Nephron (organoid): ENCODE results near the gene VPS26A.
"Not testable (repeated sequence)": the region's sequence is repeated elsewhere in the genome, so short reads cannot be mapped to it uniquely, and the experiment has no call there.

Source experiments
- H3K27ac Mint-ChIP-seq, 3 experiments: 2 replicates each; pipeline ENCODE4 v1.8.0; 2020; ENCODE audit warnings: mixed read lengths in 3 of 3, mild to moderate bottlenecking in 2 of 3, moderate library complexity in 1 of 3
- H3K27me3 Mint-ChIP-seq: 2 replicates; pipeline ENCODE4 v1.8.0; 2021; ENCODE audit warnings: low read depth, mild to moderate bottlenecking, moderate library complexity, mixed read lengths
- H3K36me3 Mint-ChIP-seq: 2 replicates; pipeline ENCODE4 v1.8.0; 2020; ENCODE audit warnings: low read depth, mixed read lengths
- H3K4me1 Mint-ChIP-seq: 2 replicates; pipeline ENCODE4 v1.8.0; 2020; ENCODE audit warnings: mixed read lengths
- H3K4me3 Mint-ChIP-seq, 3 experiments: 2 replicates each; pipeline ENCODE4 v1.8.0; 2020; ENCODE audit warnings: mild to moderate bottlenecking in 3 of 3, mixed read lengths in 3 of 3, moderate library complexity in 2 of 3
- H3K9me3 Mint-ChIP-seq: 2 replicates; pipeline ENCODE4 v1.8.0; 2020; ENCODE audit warnings: mixed read lengths
- CTCF ChIP-seq, 3 experiments: fragments of 200-600 bp; sonication (generic); IDR thresholded peaks; one replicate each; pipeline ENCODE4 v1.5.0; 2021; ENCODE audit warnings: antibody characterized with exemption in 3 of 3; ENCODE audit not compliant: unreplicated experiment in 3 of 3

VPS26A gene

GRCh38 chr10:69172241-69172982 lies 48.4 kb downstream of the VPS26A start:
- H3K27ac Mint-ChIP-seq = no peak overlapping the region
- no peaks in the 10 kb centered on the region for H3K4me1 Mint-ChIP-seq
- H3K9me3 Mint-ChIP-seq = no peaks in the 10 kb centered on the region
- H3K27me3 Mint-ChIP-seq = no peaks in the 10 kb centered on the region
- peaks cover 27% of the 10 kb centered on the region for H3K36me3 Mint-ChIP-seq
- no peak for TF ChIP-seq CTCF (IDR thresholded peaks at IDR 0.05; ENCODE audit: unreplicated experiment in 3 of 3)
- no peak overlapping the region for H3K4me3 Mint-ChIP-seq

- H3K36me3 Mint-ChIP-seq = peaks cover 15% of the 10 kb centered on the region
- H3K4me3 Mint-ChIP-seq, H3K27me3 Mint-ChIP-seq, H3K27ac Mint-ChIP-seq, H3K9me3 Mint-ChIP-seq, H3K4me1 Mint-ChIP-seq: not testable (repeated sequence)
Observed at GRCh38 chr10:69175326-69175725, 51.3 kb downstream of the VPS26A start.

- Mint-ChIP-seq H3K4me3 (peak overlapping the region in 2 of 3 experiments; percentile 3 to 10), H3K27ac (no peak overlapping the region), H3K4me1 (peaks cover 16% of the 10 kb centered on the region), H3K27me3 (no peaks in the 10 kb centered on the region), H3K36me3 (peaks cover 3% of the 10 kb centered on the region), H3K9me3 (no peaks in the 10 kb centered on the region)
- TF ChIP-seq CTCF (IDR thresholded peaks at IDR 0.05; ENCODE audit: unreplicated experiment in 3 of 3) = no peak
Observed at GRCh38 chr10:69176823-69177222, 52.8 kb downstream of the VPS26A start.

GRCh38 chr10:69179089-69179742 lies 55.2 kb downstream of the VPS26A start:
- Mint-ChIP-seq H3K27me3 (no peaks in the 10 kb centered on the region), H3K4me1 (peaks cover 23% of the 10 kb centered on the region), H3K36me3 (peaks cover 3% of the 10 kb centered on the region), H3K4me3 (peak overlapping the region; percentile 96 to 99 (median 98)), H3K27ac (peak overlapping the region; percentile 100), H3K9me3 (no peaks in the 10 kb centered on the region)
- no peak for TF ChIP-seq CTCF (IDR thresholded peaks at IDR 0.05; ENCODE audit: unreplicated experiment in 3 of 3)

- Mint-ChIP-seq H3K27ac (peak within 1 kb of the TSS; percentile 100), H3K27me3 (no peaks in the 10 kb centered on the region), H3K4me3 (peak within 1 kb of the TSS; percentile 96 to 99 (median 98)), H3K9me3 (no peaks in the 10 kb centered on the region), H3K36me3 (peaks cover 3% of the 10 kb centered on the region), H3K4me1 (peaks cover 23% of the 10 kb centered on the region)
- no peak for TF ChIP-seq CTCF (IDR thresholded peaks at IDR 0.05; ENCODE audit: unreplicated experiment in 3 of 3)
Observed at GRCh38 chr10:69179743-69180524, 56.0 kb downstream of the VPS26A start, which contains the start of gene SUPV3L1. Gene SUPV3L1, plus strand, starts transcription at chr10:69180234. Its CDS starts 58 bp downstream, at chr10:69180292.
